Measurements from ENCODE around the gene ATG3. TPM values are rescaled to one million over a fixed set of nuclear protein-coding genes. Genes with fewer than 3 reads are reported as not detected.
"Not testable (repeated sequence)": the region's sequence is repeated elsewhere in the genome, so short reads cannot be mapped to it uniquely, and the experiment has no call there.

ATG3 gene
- total RNA-seq, 2 experiments from 2014 or later: 63.5 to 65.7 TPM

DNA sequence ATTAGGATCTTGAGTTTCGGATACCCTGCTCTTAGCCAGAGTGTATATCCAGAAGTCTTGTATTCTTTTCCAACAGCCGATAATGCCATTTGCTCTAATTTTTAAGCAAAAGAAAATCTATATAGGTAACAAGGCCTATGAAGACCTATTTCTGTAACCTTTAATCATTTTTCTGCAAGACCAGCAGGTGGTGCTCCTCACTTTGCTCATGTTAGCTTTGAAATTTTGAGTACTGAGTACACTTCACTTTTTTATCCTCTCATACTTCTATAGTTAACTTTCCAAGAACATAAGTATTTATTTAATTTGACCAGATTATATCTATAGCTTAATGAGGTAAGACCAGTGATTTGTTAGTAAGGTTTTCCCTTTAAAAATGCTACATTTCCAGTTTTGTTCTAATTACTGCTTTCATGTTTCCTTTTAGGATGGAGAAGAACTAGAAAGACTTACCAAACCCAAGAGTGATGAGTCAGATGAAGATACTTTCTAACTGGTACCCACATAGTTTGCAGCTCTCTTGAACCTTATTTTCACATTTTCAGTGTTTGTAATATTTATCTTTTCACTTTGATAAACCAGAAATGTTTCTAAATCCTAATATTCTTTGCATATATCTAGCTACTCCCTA is 20.6 kb upstream of the ATG3 start:
- no peak overlapping the region for H3K4me3 Mint-ChIP-seq

DNA sequence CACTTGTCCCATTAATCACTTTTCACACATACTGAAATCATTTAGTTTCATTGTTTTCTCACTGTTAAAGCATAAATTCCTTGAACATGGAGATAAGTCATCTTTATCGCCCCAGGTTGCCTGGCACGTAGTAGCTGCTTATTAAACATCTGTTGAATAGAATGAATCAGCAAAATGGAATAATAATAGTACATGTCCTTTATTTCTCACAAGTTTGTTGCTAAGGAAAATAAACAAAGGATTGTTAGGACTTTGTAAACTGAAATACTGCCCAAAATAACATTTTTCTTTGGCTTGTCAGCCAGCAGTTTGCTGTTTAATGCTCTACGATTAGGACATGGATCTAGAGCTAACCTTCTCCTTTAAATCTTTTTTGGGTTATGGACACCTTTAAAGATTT is 17.9 kb upstream of the ATG3 start:
- no peak for DNase-seq
- H3K36me3 Mint-ChIP-seq: peaks cover 7% of the 10 kb centered on the region
- H3K4me3 Mint-ChIP-seq: no peak overlapping the region
- H3K27ac Mint-ChIP-seq: no peak overlapping the region
- POLR2A ChIA-PET: no interaction called here
- no peak for ATAC-seq (ENCODE audit: low read depth)
- no peaks in the 10 kb centered on the region for H3K9me3 Mint-ChIP-seq
- H3K27me3 Mint-ChIP-seq: no peaks in the 10 kb centered on the region
- no peaks in the 10 kb centered on the region for H3K4me1 Mint-ChIP-seq

More for the DNA sequence above, 20.6 kb upstream of the ATG3 start:
- Mint-ChIP-seq H3K27ac (no peak overlapping the region), H3K9me3 (no peaks in the 10 kb centered on the region), H3K27me3 (no peaks in the 10 kb centered on the region), H3K36me3 (peaks cover 17% of the 10 kb centered on the region), H3K4me1 (peaks cover 6% of the 10 kb centered on the region)
- no peak for DNase-seq
- ATAC-seq (ENCODE audit: low read depth): peak; percentile 39
- POLR2A ChIA-PET: no interaction called here

DNA sequence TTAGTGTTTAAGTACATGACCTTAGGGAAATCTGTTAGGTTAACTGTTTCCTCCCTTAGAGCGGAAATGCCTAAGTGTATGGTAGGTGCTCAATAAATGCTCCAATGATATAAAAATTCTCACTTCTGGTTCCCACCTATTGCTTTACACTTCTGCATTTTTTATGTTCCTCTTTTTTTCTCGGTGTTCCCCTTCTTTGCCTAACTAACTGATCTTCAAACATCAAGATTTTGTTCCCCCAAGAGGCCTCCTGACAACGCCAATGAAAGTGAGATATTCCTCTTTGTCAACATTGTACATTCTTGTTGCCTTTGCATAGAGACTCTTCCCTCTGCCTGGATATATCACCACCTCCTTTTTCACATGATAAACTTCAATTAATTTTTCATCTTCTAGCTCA is 17.5 kb upstream of the ATG3 start:
- H3K27ac Mint-ChIP-seq: no peak overlapping the region
- H3K4me1 Mint-ChIP-seq: no peaks in the 10 kb centered on the region
- H3K27me3 Mint-ChIP-seq: no peaks in the 10 kb centered on the region
- no peak overlapping the region for H3K4me3 Mint-ChIP-seq
- ATAC-seq (ENCODE audit: low read depth) (no peak), DNase-seq (no peak)
- no peaks in the 10 kb centered on the region for H3K9me3 Mint-ChIP-seq
- POLR2A ChIA-PET: no interaction called here
- peaks cover 6% of the 10 kb centered on the region for H3K36me3 Mint-ChIP-seq

DNA sequence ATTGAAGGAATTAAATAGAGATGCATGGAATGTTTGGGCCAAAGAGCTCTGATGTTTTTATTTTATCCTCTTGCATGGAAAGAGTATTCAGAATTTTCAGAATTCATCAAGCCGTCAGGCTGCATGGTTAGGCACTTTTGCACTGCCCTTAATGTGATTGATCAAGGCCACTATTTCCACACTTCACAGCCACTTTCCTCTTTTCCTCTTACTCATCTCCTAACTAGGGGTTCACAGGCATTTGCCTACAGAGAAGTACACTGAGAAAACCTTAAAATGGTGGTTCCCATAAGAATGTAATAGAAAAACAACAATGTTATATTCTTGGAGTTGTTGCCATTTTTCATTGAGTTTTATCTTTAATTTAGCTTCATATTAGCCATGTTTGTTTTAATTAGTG is 10.9 kb upstream of the ATG3 start:
- no peak for ATAC-seq (ENCODE audit: low read depth)
- no peaks in the 10 kb centered on the region for H3K9me3 Mint-ChIP-seq

DNA sequence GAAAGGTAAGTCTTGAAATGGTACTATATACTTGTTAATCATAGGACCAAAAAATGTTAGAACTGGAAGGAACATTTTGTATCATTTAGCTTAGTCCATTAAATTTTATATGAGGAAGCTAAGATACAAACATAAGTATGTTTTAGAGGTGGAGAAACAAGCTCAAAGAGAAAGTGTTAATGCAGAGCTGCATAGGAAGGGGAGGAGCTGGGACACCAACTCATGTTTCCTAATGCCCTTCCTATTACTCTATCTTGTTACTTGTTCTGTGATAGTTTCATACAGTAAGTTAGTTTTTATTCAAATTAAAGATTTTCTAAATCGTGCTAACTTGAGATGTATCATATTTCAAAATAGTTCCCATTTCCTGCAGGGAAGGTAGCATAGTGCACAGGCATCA is 7.5 kb upstream of the ATG3 start:
- H3K4me3 Mint-ChIP-seq: peak overlapping the region; percentile 22
- H3K36me3 Mint-ChIP-seq: peaks cover 23% of the 10 kb centered on the region
- no peaks in the 10 kb centered on the region for H3K9me3 Mint-ChIP-seq
- POLR2A ChIA-PET: no interaction called here
- ATAC-seq (ENCODE audit: low read depth) (no peak), DNase-seq (no peak)
- H3K27ac Mint-ChIP-seq: no peak overlapping the region
- H3K27me3 Mint-ChIP-seq: no peaks in the 10 kb centered on the region
- H3K4me1 Mint-ChIP-seq: peaks cover 4% of the 10 kb centered on the region

More for the DNA sequence above, 10.9 kb upstream of the ATG3 start:
- H3K36me3 Mint-ChIP-seq: peaks cover 23% of the 10 kb centered on the region
- no peak overlapping the region for H3K27ac Mint-ChIP-seq
- peaks cover 4% of the 10 kb centered on the region for H3K4me1 Mint-ChIP-seq
- no peak overlapping the region for H3K4me3 Mint-ChIP-seq
- POLR2A ChIA-PET: no interaction called here
- no peaks in the 10 kb centered on the region for H3K27me3 Mint-ChIP-seq
- DNase-seq: no peak

DNA sequence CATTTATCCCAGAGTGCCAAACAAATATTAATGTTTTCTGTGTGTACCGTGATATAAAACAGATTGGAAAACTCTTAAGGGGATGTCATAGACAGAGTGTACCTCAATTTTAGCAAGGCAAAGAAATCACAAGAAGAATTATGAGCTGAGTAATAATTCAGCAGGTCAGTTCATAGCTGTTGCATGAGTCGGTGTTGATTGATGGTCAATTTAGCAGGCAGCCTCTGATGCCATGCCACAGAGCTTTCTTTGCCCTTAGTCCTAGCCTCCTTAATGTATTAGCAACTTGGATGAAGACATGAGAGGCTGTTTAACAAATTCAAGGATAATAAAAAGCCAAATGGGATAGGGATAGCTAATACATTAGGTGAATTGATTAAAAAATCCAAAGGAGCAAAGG is 6.9 kb upstream of the ATG3 start:
- no peak for DNase-seq
- POLR2A ChIA-PET: interaction anchor here (0.9 kb wide), 1 partner anchor 422 kb away, joined by 3 read pairs; the partner anchor contains the start of gene GTPBP8
- peaks cover 23% of the 10 kb centered on the region for H3K36me3 Mint-ChIP-seq
- no peak overlapping the region for H3K27ac Mint-ChIP-seq
- H3K27me3 Mint-ChIP-seq: no peaks in the 10 kb centered on the region
- H3K9me3 Mint-ChIP-seq: no peaks in the 10 kb centered on the region
- no peak for ATAC-seq (ENCODE audit: low read depth)
- H3K4me3 Mint-ChIP-seq: no peak overlapping the region
- peaks cover 4% of the 10 kb centered on the region for H3K4me1 Mint-ChIP-seq

DNA sequence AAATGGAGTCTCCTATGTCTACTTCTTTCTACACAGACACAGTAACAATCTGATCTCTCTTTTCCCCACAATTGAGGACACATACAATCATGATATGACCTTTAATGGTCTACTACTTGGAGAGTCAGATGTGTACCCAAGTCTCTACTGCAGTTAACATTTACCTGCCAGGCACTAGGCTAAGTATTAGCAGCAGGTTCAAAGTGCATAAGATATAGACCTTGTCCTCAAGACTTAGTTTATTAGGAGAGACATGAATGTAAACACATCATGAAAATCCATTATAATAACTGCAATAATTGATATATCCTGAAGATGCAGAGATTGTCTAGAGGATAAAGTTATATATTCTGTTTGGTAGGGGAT is 3.2 kb upstream of the ATG3 start:
- no peaks in the 10 kb centered on the region for H3K9me3 Mint-ChIP-seq
- H3K36me3 Mint-ChIP-seq: peaks cover 12% of the 10 kb centered on the region
- H3K27ac Mint-ChIP-seq: no peak overlapping the region
- ATAC-seq (ENCODE audit: low read depth) (no peak), DNase-seq (no peak)
- H3K27me3 Mint-ChIP-seq: no peaks in the 10 kb centered on the region
- H3K4me3 Mint-ChIP-seq: no peak overlapping the region
- H3K4me1 Mint-ChIP-seq: peaks cover 12% of the 10 kb centered on the region
- POLR2A ChIA-PET: no interaction called here

DNA sequence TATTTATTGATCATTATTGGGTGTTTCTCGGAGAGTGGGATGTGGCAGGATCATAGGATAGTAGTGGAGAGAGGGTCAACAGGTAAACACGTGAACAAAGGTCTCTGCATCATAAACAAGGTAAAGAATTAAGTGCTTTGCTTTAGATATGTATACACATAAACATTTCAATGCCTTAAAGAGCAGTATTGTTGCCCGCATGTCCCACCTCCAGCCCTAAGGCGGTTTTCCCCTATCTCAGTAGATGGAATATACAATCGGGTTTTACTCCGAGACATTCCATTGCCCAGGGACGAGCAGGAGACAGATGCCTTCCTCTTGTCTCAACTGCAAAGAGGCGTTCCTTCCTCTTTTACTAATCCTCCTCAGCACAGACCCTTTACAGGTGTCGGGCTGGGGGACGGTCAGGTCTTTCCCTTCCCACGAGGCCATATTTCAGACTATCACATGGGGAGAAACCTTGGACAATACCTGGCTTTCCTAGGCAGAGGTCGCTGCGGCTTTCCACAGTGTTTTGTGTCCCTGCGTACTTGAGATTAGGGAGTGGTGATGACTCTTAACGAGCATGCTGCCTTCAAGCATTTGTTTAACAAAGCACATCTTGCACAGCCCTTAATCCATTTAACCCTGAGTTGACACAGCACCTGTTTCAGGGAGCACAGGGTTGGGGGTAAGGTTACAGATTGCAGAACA is 2.6 kb upstream of the ATG3 start:
- not testable (repeated sequence) for ATAC-seq (ENCODE audit: low read depth); DNase-seq; H3K36me3 Mint-ChIP-seq

DNA sequence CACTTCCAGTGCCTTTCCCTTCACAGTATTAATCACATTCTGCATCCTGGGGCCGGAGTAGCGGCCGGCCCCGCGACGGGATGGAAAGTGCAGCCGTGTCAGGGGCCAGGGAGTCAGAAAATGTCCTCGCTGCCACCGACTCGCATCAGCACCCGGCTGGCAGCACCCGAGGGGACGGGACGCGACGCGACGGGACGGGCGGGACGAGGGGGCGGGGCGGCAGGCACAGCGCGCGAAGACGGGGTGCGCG is 353 bp downstream of the ATG3 start:
- Mint-ChIP-seq H3K27ac (peak overlapping the region; percentile 95), H3K27me3 (no peaks in the 10 kb centered on the region), H3K4me1 (peaks cover 22% of the 10 kb centered on the region), H3K4me3 (peak overlapping the region; percentile 97), H3K9me3 (no peaks in the 10 kb centered on the region), H3K36me3 (peaks cover 10% of the 10 kb centered on the region)
- no peak for DNase-seq
- ATAC-seq (ENCODE audit: low read depth): peak; percentile 53
- POLR2A ChIA-PET: interaction anchor here (0.6 to 1.3 kb wide), 7 partner anchors 16 to 582 kb away, joined by 3 to 5 read pairs (median 3); partner anchors contain the start of genes ABHD10 and CD200

More for the DNA sequence above, 2.6 kb upstream of the ATG3 start:
- H3K27me3 Mint-ChIP-seq, H3K27ac Mint-ChIP-seq, POLR2A ChIA-PET, H3K9me3 Mint-ChIP-seq, H3K4me3 Mint-ChIP-seq: not testable (repeated sequence)
- H3K4me1 Mint-ChIP-seq: peaks cover 16% of the 10 kb centered on the region

DNA sequence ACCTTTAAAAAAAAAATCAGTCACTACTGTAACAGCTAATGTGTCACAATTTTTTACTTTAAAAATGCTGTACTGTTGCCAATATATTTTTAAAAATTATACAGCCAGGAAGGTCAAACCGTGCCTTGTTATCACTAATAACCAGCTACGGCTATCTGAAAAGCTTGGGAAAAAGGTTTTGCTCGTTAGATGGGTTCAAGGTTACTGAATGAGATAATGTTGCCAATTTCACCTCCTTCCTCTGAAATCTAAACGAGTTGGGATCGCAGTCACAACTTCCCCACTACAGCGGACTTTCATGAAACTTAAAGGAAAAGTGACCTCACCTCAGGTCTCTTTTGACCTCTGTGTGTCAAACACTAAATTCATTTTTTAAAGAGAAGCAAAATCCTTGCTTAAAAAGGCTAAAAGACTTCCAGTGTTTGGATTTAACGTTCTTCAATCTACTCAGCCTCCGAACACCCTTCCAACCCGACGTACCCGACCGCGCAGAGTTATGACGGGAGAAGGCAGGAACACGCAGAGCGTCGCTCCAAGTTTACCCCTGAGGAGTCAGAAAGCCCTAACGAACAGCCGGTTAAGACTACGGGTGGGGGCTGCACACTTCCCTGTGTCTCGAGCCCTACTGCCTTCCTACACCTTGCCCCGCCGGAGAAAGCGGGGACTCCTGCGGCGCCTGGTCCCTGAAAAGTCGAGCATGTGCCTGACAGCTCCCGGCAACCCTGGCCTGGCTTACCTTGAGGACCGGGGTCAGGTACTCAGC is 860 bp downstream of the ATG3 start:
- H3K4me3 Mint-ChIP-seq: peak overlapping the region; percentile 97
- no peaks in the 10 kb centered on the region for H3K27me3 Mint-ChIP-seq
- H3K9me3 Mint-ChIP-seq: no peaks in the 10 kb centered on the region
- POLR2A ChIA-PET: interaction anchor here (1.0 to 1.3 kb wide), 4 partner anchors 16 to 582 kb away, joined by 3 to 4 read pairs (median 3); partner anchors contain the start of genes ABHD10 and CD200
- DNase-seq (peak; percentile 75), ATAC-seq (ENCODE audit: low read depth) (peak; percentile 37)
- H3K27ac Mint-ChIP-seq: peak overlapping the region; percentile 95
- H3K4me1 Mint-ChIP-seq: peaks cover 24% of the 10 kb centered on the region
- H3K36me3 Mint-ChIP-seq: peaks cover 9% of the 10 kb centered on the region

DNA sequence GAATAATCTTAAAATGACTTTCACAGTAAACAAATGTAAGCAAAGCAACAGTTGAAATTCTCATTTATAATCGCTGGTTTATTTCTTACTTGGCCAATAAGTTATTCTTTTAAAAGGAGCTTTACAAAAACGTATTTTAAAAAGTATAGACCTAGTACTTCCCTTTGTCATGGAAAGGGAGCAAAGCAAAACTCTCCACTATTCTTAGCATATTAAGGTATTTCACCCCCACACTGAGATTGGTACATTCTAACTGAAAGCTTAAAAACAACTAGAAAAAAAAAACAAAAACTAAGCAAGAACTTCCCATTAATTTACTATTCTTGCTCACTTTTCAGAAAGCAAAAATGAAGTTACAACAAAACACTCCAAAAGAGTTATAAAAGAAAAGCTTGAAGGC is 1.5 kb downstream of the ATG3 start:
- ATAC-seq (ENCODE audit: low read depth): no peak
- peaks cover 11% of the 10 kb centered on the region for H3K36me3 Mint-ChIP-seq
- no peaks in the 10 kb centered on the region for H3K9me3 Mint-ChIP-seq
- peaks cover 30% of the 10 kb centered on the region for H3K4me1 Mint-ChIP-seq
- H3K27ac Mint-ChIP-seq: peak overlapping the region; percentile 95
- peak overlapping the region; percentile 97 for H3K4me3 Mint-ChIP-seq
- DNase-seq: no peak
- POLR2A ChIA-PET: interaction anchor here (1.0 kb wide), 1 partner anchor 227 kb away, joined by 3 read pairs; the partner anchor contains the start of gene CD200
- H3K27me3 Mint-ChIP-seq: no peaks in the 10 kb centered on the region

DNA sequence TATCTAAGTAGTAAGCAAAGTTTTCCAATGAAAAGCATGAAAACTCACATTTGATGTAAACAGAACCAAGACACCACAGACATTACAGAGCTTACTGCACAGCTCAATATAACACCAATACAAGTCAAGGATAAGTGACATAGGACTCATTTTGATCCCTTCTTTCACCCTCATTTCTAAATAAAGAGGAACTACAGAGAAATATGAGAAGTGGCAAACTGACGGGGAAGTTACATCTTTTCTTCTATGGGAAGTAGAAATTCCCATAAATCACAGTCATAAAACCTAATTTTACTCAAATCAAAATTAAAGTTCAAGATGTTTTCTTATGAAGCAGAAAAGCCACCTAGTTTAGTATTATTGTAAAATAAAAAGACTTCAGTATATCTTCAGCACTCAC is 3.8 kb downstream of the ATG3 start:
- no peaks in the 10 kb centered on the region for H3K27me3 Mint-ChIP-seq
- no peak overlapping the region for H3K27ac Mint-ChIP-seq
- POLR2A ChIA-PET: no interaction called here
- H3K36me3 Mint-ChIP-seq: peaks cover 22% of the 10 kb centered on the region
- H3K4me1 Mint-ChIP-seq: peaks cover 36% of the 10 kb centered on the region
- DNase-seq (no peak), ATAC-seq (ENCODE audit: low read depth) (no peak)
- no peaks in the 10 kb centered on the region for H3K9me3 Mint-ChIP-seq
- H3K4me3 Mint-ChIP-seq: no peak overlapping the region

DNA sequence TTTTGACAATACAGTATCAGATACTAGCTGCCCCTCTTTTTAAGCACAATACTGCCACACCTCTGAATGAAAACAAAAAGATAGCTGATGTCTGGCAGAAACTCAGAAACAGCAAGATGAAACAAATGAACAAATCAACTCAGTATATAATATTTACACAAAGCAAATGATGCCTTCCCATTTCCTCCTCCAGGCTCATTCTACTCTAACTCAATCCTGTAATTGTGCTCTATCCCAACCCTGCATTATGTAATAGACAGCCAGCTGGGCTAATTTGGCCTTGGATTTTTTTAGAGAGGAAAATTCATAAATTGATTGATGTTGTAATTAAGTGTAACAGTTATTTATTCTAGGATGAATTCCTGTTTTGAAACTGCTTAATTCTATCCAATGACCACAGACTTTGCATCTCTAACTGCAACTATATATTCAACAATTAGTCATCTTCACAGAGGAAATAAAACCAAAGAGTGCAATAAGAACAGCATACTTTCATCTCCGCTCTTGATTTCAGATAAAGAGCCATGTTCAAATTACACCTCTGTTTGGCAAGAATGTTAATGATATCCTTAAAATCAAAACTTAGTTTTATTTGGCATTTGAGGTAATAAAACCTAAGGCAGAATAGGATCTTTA is 6.1 kb downstream of the ATG3 start:
- Mint-ChIP-seq H3K9me3 (no peaks in the 10 kb centered on the region), H3K27me3 (no peaks in the 10 kb centered on the region), H3K4me1 (peaks cover 36% of the 10 kb centered on the region), H3K4me3 (no peak overlapping the region), H3K36me3 (peaks cover 31% of the 10 kb centered on the region), H3K27ac (no peak overlapping the region)
- no peak for ATAC-seq (ENCODE audit: low read depth)
- POLR2A ChIA-PET: no interaction called here
- no peak for DNase-seq

Data from activated naive CD8-positive, alpha-beta T cell treated with anti-CD3 and anti-CD28 coated beads, Interleukin-2, amount 10 ng/mL, durations not matched to agents 7 days and 5 days (primary cell).